Mesothelial cell of epicardium (in vitro differentiated cells): Measurements from ENCODE around the gene CGAS. TPM values are rescaled to one million over a fixed set of nuclear protein-coding genes. Genes with fewer than 3 reads are reported as not detected.

Experiments used
- DNase-seq, 2 experiments: peaks; one replicate each; pipeline ENCODE4 v3.0.0; 2021; ENCODE audit warnings: low spot score in 2 of 2; ENCODE audit not compliant: unreplicated experiment in 2 of 2
- H3K27ac Mint-ChIP-seq: 2 replicates; pipeline ENCODE4 v1.8.0; 2021; ENCODE audit warnings: mixed read lengths
- H3K27me3 Mint-ChIP-seq: 2 replicates; pipeline ENCODE4 v1.8.0; 2021; ENCODE audit warnings: low read depth, mixed read lengths
- H3K36me3 Mint-ChIP-seq: 2 replicates; pipeline ENCODE4 v1.8.0; 2021; ENCODE audit warnings: mixed read lengths
- H3K4me1 Mint-ChIP-seq: 2 replicates; pipeline ENCODE4 v1.8.0; 2021; ENCODE audit warnings: mixed read lengths
- H3K4me3 Mint-ChIP-seq: 2 replicates; pipeline ENCODE4 v1.8.0; 2021; ENCODE audit warnings: mild to moderate bottlenecking, moderate library complexity, mixed read lengths
- H3K9me3 Mint-ChIP-seq: 2 replicates; pipeline ENCODE4 v1.8.0; 2021; ENCODE audit warnings: mixed read lengths
- total RNA-seq: library from RNA; stranded (reverse); gene quantifications from 3 replicates; pipeline ENCODE4 v1.2.1, GENCODE V29; 2021
- TF ChIP-seq, protein P1 (sequence below): fragments of 200-600 bp; sonication (generic); IDR thresholded peaks from one replicate; pipeline ENCODE4 v1.5.0; 2021; ENCODE audit warnings: antibody characterized with exemption; ENCODE audit not compliant: unreplicated experiment

The CGAS gene
- total RNA-seq, 1 donor from 2014 or later = 0.65 TPM

- Mint-ChIP-seq H3K36me3 (no peaks in the 10 kb centered on the region), H3K4me3 (no peak overlapping the region), H3K27me3 (peaks cover 4% of the 10 kb centered on the region), H3K9me3 (no peaks in the 10 kb centered on the region), H3K27ac (no peak overlapping the region), H3K4me1 (no peaks in the 10 kb centered on the region)
- TF ChIP-seq, protein P1, sequence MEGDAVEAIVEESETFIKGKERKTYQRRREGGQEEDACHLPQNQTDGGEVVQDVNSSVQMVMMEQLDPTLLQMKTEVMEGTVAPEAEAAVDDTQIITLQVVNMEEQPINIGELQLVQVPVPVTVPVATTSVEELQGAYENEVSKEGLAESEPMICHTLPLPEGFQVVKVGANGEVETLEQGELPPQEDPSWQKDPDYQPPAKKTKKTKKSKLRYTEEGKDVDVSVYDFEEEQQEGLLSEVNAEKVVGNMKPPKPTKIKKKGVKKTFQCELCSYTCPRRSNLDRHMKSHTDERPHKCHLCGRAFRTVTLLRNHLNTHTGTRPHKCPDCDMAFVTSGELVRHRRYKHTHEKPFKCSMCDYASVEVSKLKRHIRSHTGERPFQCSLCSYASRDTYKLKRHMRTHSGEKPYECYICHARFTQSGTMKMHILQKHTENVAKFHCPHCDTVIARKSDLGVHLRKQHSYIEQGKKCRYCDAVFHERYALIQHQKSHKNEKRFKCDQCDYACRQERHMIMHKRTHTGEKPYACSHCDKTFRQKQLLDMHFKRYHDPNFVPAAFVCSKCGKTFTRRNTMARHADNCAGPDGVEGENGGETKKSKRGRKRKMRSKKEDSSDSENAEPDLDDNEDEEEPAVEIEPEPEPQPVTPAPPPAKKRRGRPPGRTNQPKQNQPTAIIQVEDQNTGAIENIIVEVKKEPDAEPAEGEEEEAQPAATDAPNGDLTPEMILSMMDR = no peak
- DNase-seq = no peak
Measured at GRCh38 chr6:73455865-73456629, 4.0 kb upstream of the CGAS start.

DNA sequence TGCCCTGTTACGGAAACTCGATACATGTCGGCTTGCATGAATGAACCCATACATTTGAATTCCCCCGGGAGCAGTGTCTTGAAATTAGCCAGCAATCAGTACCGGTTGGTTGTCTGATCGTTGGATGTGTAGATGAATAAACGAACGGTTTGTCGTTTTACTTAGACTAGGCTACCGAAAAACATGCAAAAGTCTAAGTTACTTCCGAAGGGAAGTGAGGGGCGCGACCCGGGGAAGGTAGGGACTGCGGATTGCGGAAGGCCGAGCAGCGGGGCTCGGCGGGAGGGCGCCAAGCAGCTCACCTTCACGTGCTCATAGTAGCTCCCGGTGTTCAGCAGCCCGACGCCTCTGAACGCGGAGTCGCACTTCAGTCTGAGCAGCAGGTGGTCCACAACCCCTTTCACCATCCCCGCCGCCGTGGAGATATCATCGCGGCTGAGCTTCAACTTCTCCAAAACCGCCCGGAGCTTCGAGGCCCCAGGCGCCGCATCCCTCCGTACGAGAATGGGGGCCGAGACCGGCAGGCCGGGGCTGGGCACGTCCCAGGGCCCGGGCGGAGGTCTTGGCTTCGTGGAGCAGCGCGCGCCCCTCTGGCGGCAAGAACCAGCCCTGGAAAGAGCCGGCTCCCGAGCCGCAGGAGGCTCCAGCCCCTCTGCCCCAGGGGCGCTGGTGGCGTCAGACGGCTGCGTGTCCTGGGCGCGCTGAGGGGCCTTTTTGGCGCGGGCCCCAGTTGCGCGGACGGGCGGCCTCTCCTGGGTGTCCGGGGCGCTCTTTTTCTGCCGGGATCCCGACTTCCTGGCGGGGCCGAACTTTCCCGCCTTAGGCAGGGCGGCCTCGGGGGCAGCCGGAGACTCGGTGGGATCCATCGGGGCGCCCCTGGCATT is 632 bp downstream of the CGAS start:
- Mint-ChIP-seq H3K27ac (no peak overlapping the region), H3K4me3 (peak overlapping the region; percentile 33), H3K27me3 (peaks cover 20% of the 10 kb centered on the region), H3K9me3 (no peaks in the 10 kb centered on the region), H3K4me1 (no peaks in the 10 kb centered on the region), H3K36me3 (no peaks in the 10 kb centered on the region)
- TF ChIP-seq, protein P1 = no peak
- DNase-seq = peak in 1 of 2 experiments; percentile 39

GRCh38 chr6:73443555-73443954 is 8.5 kb downstream of the CGAS start:
- no peaks in the 10 kb centered on the region for H3K27me3 Mint-ChIP-seq
- no peaks in the 10 kb centered on the region for H3K9me3 Mint-ChIP-seq
- no peaks in the 10 kb centered on the region for H3K36me3 Mint-ChIP-seq
- H3K27ac Mint-ChIP-seq = no peak overlapping the region
- TF ChIP-seq, protein P1 = no peak
- DNase-seq = no peak
- H3K4me1 Mint-ChIP-seq = no peaks in the 10 kb centered on the region
- H3K4me3 Mint-ChIP-seq = no peak overlapping the region

- no peak for DNase-seq
- Mint-ChIP-seq H3K4me3 (no peak overlapping the region), H3K9me3 (no peaks in the 10 kb centered on the region), H3K27me3 (no peaks in the 10 kb centered on the region), H3K4me1 (no peaks in the 10 kb centered on the region), H3K27ac (no peak overlapping the region), H3K36me3 (no peaks in the 10 kb centered on the region)
- TF ChIP-seq, protein P1 = no peak
Measured at GRCh38 chr6:73435236-73435635, 16.9 kb downstream of the CGAS start.

DNA sequence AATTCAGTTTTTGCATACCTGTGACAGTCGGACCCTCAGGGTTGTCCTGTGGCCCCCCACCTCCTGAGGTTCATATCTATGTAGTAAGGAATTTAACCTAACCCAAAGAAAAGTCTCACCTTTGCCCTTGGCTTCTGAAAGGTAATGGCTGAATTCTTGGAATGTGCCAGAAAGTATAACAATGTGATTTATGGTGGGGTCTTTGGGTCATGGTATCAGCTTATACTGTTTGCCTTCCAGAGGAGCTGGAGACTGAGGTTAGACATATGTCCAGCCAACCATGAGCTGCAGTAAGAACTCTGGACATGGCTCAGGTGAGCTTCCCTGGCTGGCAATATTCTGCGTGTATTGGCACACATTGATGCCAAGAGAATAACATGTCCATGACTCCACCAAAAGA is 30.6 kb downstream of the CGAS start:
- Mint-ChIP-seq H3K36me3 (no peaks in the 10 kb centered on the region), H3K4me3 (no peak overlapping the region), H3K27me3 (no peaks in the 10 kb centered on the region), H3K27ac (no peak overlapping the region), H3K9me3 (no peaks in the 10 kb centered on the region), H3K4me1 (peaks cover 3% of the 10 kb centered on the region)
- TF ChIP-seq, protein P1 = no peak
- DNase-seq = no peak
